Measurements from ENCODE around the gene EFCAB7. TPM values are rescaled to one million over a fixed set of nuclear protein-coding genes. Genes with fewer than 3 reads are reported as not detected.
A peak's percentile ranks its signal among the peaks of the same experiment; 100 is the strongest.
"Not testable (repeated sequence)": the region's sequence is repeated elsewhere in the genome, so short reads cannot be mapped to it uniquely, and the experiment has no call there.

EFCAB7 gene
- total RNA-seq, 1 experiment from 2014 or later, result 10.1 TPM

- no peak for DNase-seq (ENCODE audit: low spot score)
Observed at GRCh38 chr1:63548877-63549276, 25.6 kb downstream of the EFCAB7 start.

GRCh38 chr1:63555480-63555879, 32.2 kb downstream of the EFCAB7 start:
- no peak for DNase-seq (ENCODE audit: low spot score)

DNA sequence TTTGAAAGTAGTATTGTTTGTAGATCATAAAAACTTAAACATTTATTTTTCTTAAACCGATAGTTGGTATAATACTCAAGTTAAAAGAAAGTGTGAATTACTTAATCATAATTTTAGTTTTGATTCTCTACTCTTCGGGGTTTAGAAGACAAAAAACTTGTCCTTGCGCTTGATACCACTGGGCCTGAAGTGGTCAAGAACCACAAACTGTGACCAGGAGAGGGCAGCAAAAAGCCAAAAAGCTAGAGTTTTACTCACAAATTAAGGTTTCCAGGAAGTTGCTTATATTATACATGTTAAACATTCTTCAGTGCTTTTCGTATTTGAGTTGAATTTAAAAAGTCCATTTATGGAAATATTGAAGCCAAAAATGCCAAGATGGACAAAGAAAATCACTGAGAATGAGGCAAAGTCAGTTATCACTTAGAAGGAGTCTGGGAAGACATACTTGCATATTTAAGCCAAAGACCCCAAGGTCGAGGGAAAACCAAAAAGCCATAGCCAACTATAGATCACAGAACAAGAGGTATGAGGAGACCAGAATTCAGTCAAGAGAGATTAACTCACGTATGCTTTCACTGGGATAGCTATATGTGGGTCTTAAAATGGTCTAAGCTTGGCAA, 34.2 kb downstream of the EFCAB7 start:
- DNase-seq (ENCODE audit: low spot score), result peak; percentile 39

DNA sequence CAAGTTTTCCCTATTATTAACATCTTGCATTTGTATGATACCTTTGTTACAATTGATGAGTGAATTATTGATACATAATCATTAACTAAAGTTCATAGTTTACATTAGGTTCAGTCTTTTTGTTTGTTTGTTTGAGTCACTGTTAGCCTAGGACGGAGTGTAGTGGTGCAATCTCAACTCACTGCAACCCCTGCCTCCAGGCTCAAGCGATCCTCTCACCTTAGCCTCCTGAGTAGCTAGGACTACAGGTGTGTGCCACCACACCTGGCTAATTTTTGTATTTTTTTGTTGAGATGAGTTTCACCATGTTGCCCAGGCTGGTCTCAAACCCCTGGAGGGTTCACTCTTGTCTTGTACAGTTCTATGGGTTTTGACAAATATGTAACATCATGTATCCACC, 36.0 kb downstream of the EFCAB7 start:
- no peak for DNase-seq (ENCODE audit: low spot score)

DNA sequence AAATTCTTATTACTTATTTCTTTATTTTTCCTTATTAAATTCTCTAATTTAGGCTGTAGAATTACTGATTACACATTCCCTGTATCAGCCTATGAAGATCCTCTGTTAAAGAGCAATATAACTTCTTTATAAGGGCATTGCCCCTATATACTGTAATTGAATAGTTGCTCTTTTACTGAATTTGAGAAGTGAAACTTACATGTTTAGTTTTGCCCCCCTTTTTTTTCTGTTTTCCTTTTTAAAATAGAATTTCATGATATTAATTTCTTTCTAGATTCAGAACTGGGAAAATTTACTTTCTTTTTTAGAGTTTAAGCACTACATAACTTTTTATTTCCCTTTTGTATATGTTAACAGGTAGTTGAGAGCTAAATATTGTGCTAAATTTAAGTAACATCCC, 40.4 kb downstream of the EFCAB7 start:
- DNase-seq (ENCODE audit: low spot score), result no peak

- DNase-seq (ENCODE audit: low spot score), result no peak
Observed at GRCh38 chr1:63569068-63569467, 45.7 kb downstream of the EFCAB7 start.

DNA sequence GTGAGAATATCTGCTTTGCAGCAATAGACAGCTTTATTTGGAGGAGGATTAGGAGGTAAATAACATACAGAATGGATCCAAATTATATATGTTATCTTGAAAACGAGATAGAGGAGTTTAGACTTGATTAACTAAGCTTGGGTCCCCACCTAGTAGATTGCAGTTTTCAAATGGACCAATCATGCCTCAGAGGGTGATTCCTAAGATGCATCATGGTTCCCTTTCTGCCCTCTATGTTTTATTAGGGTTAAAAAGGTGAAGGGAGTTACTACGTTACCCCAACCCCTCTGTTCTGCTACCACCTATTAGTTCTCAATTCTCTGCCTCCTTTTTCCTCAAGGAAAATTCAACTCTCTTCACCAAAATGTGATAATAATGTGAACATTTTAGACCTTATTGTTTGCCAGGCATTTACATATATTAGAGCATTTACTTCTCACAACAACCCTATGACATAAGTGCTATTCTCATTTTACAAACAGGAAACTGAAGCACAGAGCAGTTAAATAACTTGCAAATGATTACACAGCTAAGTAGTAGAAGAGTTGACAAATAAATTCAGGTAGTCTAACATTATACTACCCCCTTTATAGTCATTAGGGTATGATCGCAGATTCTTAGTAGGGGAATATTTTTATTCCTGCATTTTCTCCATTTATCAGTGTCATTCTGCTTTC, 46.5 kb downstream of the EFCAB7 start:
- DNase-seq (ENCODE audit: low spot score), result no peak

GRCh38 chr1:63572686-63573085, 49.4 kb downstream of the EFCAB7 start:
- not testable (repeated sequence) for DNase-seq (ENCODE audit: low spot score)

- DNase-seq (ENCODE audit: low spot score), result not testable (repeated sequence)
Observed at GRCh38 chr1:63574203-63574796, 51.0 kb downstream of the EFCAB7 start.

DNA sequence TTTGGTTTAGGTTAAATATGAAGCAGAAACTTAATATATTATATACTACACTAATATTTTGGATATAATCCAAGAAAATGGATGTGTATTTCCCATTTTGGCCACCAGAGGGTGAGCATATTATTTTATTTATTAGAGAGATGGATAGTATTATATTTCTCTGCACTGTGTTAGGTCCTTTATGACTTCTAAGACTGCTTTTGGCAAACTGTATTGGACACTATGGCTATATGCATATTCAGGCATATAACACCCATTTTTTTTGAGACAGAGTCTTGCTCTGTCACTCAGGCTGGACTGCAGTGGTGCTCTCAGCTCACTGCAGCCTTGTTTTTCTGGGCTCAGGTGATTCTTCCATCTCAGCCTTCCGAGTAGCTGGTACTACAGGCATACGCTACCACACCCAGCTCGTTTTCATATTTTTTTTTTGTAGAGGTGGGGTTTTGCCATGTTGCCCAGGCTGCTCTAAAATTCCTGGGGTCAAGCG, 52.1 kb downstream of the EFCAB7 start:
- peak; percentile 11 for DNase-seq (ENCODE audit: low spot score)

DNA sequence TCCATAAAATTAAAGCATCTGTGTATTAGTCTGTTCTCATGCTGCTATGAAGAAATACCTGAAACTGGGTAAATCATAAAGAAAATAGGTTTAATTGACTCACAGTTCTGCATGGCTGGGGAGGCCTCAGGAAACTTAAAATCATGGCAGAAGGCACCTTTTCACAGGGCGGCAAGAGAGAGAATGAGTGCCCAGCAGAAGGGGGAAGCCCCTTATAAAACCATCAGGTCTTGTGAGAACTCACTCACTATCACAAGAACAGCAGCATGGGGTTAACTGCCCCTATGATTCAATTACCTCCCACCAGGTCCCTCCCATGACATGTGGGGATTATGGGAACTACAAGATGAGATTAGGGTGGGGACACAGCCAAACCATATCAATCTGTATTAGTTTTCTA, 63.0 kb downstream of the EFCAB7 start:
- DNase-seq (ENCODE audit: low spot score), result not testable (repeated sequence)

GRCh38 chr1:63590166-63590560, 66.8 kb downstream of the EFCAB7 start:
- no peak for DNase-seq (ENCODE audit: low spot score)

DNA sequence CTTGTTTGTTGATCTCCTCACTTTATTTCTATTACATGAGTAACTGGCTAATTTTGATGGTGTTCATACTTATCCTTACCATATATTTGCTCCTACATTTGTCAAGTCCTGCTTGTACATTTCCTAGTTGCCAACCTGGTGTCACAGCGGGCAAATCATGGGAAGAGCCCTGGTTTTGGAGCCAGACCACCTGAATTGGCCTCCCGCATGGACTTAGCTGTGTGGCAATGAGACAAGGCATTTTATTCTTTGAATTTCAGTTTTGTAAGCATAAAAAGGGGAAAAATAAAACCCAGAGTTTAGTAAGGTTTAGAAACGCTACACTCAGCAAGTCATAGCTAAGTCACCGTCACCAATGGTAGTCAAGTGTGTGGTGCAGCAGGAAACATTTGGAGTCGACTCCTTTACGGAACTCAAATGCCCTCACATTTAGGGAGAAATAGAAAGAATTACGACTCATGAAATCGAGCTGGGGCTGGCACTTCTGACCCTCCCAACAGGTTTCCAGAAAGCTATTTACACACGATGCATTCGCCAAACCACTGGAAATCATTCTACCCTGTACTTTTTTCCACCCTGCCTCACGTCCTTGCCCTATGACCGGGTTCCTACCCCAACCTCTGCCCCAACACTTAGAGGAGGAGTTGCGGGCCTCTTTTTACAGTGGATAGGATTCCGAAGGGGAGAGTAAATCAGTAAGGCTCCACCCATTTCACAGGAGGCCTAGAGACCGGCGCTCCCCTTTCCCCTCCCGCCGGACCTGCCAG, 69.4 kb downstream of the EFCAB7 start:
- peak; percentile 35 for DNase-seq (ENCODE audit: low spot score)

GRCh38 chr1:63593303-63593885, 70.1 kb downstream of the EFCAB7 start, which contains the start of gene PGM1:
Gene PGM1, plus strand, starts transcription at chr1:63593411. Its CDS starts 78 bp downstream, at chr1:63593489.
- DNase-seq (ENCODE audit: low spot score), result peak; percentile 30

GRCh38 chr1:63593886-63594605, 70.7 kb downstream of the EFCAB7 start:
- peak; percentile 41 for DNase-seq (ENCODE audit: low spot score)

DNA sequence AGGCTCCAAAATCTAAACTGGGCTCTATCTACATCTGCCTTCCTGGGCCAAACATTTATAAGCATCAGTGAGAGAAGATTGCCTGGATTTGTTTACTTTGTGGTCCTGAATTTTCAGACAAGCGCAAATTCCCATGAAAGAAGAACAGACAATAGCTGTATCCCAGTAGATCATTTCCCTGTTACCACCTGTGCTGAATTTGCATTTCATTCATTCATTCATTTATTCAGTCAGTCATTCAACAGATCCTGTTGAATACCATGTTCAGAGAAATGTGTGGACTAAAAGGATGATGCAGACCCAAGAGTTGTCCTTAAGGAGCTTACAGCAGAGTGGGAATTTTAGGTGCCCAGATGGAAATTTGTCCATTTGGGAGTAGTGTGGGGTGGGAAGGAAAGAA, 72.1 kb downstream of the EFCAB7 start:
- DNase-seq (ENCODE audit: low spot score), result no peak

- no peak for DNase-seq (ENCODE audit: low spot score)
Observed at GRCh38 chr1:63599799-63600198, 76.5 kb downstream of the EFCAB7 start.

DNA sequence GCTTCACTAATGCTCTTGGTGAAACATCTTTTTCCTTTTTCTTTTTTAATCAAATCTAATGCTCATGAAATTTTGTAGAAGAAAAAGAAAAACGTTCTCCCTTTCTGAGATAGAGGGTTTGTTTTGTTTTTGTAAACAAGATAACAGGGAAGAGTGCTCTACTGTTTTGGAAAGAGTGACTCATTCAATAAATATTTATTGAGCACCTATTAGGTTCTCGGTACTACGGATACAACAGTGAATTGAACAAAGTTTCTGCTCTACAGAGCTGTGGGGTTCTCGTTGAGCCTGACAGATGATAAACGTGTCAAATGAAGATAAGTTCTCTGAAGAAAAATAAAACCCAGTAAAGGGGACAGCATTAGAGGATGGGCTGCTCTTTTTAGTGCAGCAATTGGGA, 76.9 kb downstream of the EFCAB7 start:
- no peak for DNase-seq (ENCODE audit: low spot score)

DNA sequence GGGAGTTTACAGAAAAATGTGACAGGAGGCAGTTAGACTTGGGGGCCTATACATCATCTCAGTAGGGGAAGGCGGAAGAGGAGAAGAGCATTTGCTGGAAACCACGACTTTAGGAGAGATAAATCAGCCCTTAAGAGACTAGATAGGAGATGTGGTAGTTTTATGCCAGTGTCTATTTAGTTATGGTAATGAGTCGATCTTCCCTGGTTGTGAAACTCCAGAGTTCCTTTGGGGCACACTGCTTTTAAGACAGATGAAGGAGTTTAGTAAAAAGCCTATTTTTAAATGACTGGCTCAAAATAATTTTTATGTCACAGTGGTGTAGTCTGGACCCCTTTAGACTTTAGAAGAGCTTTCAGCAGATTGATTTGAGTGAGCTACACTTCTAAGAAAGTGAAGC, 77.7 kb downstream of the EFCAB7 start:
- DNase-seq (ENCODE audit: low spot score), result no peak

- DNase-seq (ENCODE audit: low spot score), result no peak
Observed at GRCh38 chr1:63601463-63601862, 78.1 kb downstream of the EFCAB7 start.

DNA sequence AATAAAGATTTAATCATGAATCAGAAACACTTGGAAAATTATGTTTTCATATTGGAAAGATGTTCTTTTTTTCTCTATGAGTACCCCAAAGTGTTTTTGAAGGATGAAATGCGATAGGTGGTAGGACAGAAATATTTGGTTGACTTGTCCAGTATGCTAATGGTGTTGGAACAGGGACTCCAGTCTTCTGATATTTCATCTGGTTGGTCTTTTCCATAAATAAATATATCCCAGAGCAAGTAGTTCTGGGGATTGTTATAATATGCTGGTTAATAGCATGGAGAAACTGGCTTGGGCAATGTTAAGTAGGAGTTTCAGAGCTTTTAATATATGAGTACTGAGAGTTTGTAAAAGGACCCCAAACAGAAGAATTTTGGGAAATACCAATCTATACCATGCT, 78.6 kb downstream of the EFCAB7 start:
- no peak for DNase-seq (ENCODE audit: low spot score)
